ENCODE data around the gene TFAP2D.

The TFAP2D gene

GRCh38 chr6:50713226-50713625 is at the start of gene TFAP2D:
Gene TFAP2D, plus strand, starts transcription at chr6:50713526. Its CDS starts 530 bp downstream, at chr6:50714056.
- H2AFZ ChIP-seq (ENCODE audit: low read length), result no peak within 1 kb of the TSS
- H3K9me3 ChIP-seq (ENCODE audit: low read length), result no peaks in the 10 kb centered on the region
- no peak for TF ChIP-seq EZH2 (IDR thresholded peaks at IDR 0.05; ENCODE audit: borderline replicate concordance, low read length)
- TF ChIP-seq, protein P1, sequence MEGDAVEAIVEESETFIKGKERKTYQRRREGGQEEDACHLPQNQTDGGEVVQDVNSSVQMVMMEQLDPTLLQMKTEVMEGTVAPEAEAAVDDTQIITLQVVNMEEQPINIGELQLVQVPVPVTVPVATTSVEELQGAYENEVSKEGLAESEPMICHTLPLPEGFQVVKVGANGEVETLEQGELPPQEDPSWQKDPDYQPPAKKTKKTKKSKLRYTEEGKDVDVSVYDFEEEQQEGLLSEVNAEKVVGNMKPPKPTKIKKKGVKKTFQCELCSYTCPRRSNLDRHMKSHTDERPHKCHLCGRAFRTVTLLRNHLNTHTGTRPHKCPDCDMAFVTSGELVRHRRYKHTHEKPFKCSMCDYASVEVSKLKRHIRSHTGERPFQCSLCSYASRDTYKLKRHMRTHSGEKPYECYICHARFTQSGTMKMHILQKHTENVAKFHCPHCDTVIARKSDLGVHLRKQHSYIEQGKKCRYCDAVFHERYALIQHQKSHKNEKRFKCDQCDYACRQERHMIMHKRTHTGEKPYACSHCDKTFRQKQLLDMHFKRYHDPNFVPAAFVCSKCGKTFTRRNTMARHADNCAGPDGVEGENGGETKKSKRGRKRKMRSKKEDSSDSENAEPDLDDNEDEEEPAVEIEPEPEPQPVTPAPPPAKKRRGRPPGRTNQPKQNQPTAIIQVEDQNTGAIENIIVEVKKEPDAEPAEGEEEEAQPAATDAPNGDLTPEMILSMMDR (IDR thresholded peaks at IDR 0.05; ENCODE audit: low read length), result no peak
- no peak within 1 kb of the TSS for H3K4me3 ChIP-seq (ENCODE audit: low read depth, low read length, poor library complexity, severe bottlenecking)
- H3K4me1 ChIP-seq (ENCODE audit: insufficient read depth, low read length, severe bottlenecking), result no peaks in the 10 kb centered on the region
- no peaks in the 10 kb centered on the region for H4K20me1 ChIP-seq (ENCODE audit: insufficient read depth, low read length)
- no peaks in the 10 kb centered on the region for H3F3A ChIP-seq (ENCODE audit: insufficient read depth, low read length)
- H3K27ac ChIP-seq (ENCODE audit: low read depth, low read length, poor library complexity, severe bottlenecking), result no peak within 1 kb of the TSS
- H3K36me3 ChIP-seq (ENCODE audit: insufficient read depth, low read length), result no peaks in the 10 kb centered on the region
- no peak within 1 kb of the TSS for H3K4me2 ChIP-seq (ENCODE audit: low read length)
- H3K9me2 ChIP-seq (ENCODE audit: low read depth, low read length), result no peaks in the 10 kb centered on the region
- H3K79me2 ChIP-seq (ENCODE audit: insufficient read depth, low read length), result no peaks in the 10 kb centered on the region
- H3K9ac ChIP-seq (ENCODE audit: low read length), result no peak within 1 kb of the TSS
- H3K27me3 ChIP-seq (ENCODE audit: insufficient read depth, low read length), result no peaks in the 10 kb centered on the region

GRCh38 chr6:50663806-50664205 is 49.5 kb upstream of the TFAP2D start:
- H4K20me1 ChIP-seq (ENCODE audit: insufficient read depth, low read length), result no peaks in the 10 kb centered on the region
- no peaks in the 10 kb centered on the region for H3K9me2 ChIP-seq (ENCODE audit: low read depth, low read length)
- TF ChIP-seq, protein P1 (IDR thresholded peaks at IDR 0.05; ENCODE audit: low read length), result no peak
- TF ChIP-seq EZH2 (IDR thresholded peaks at IDR 0.05; ENCODE audit: borderline replicate concordance, low read length), result no peak
- no peaks in the 10 kb centered on the region for H3K9me3 ChIP-seq (ENCODE audit: low read length)
- no peak overlapping the region for H3K9ac ChIP-seq (ENCODE audit: low read length)
- H3K4me2 ChIP-seq (ENCODE audit: low read length), result no peak overlapping the region
- H3F3A ChIP-seq (ENCODE audit: insufficient read depth, low read length), result no peaks in the 10 kb centered on the region
- H3K27me3 ChIP-seq (ENCODE audit: insufficient read depth, low read length), result no peaks in the 10 kb centered on the region
- H3K79me2 ChIP-seq (ENCODE audit: insufficient read depth, low read length), result no peaks in the 10 kb centered on the region
- no peak overlapping the region for H3K27ac ChIP-seq (ENCODE audit: low read depth, low read length, poor library complexity, severe bottlenecking)
- no peaks in the 10 kb centered on the region for H3K36me3 ChIP-seq (ENCODE audit: insufficient read depth, low read length)
- H3K4me3 ChIP-seq (ENCODE audit: low read depth, low read length, poor library complexity, severe bottlenecking), result no peak overlapping the region
- no peak overlapping the region for H2AFZ ChIP-seq (ENCODE audit: low read length)
- no peaks in the 10 kb centered on the region for H3K4me1 ChIP-seq (ENCODE audit: insufficient read depth, low read length, severe bottlenecking)

- TF ChIP-seq, protein P1 (IDR thresholded peaks at IDR 0.05; ENCODE audit: low read length), result no peak
- TF ChIP-seq EZH2 (IDR thresholded peaks at IDR 0.05; ENCODE audit: borderline replicate concordance, low read length), result no peak
- H4K20me1 ChIP-seq (ENCODE audit: insufficient read depth, low read length), result no peaks in the 10 kb centered on the region
- H3K4me3 ChIP-seq (ENCODE audit: low read depth, low read length, poor library complexity, severe bottlenecking), result no peak overlapping the region
- H3K36me3 ChIP-seq (ENCODE audit: insufficient read depth, low read length), result no peaks in the 10 kb centered on the region
- no peak overlapping the region for H3K4me2 ChIP-seq (ENCODE audit: low read length)
- no peak overlapping the region for H3K9ac ChIP-seq (ENCODE audit: low read length)
- H3K27me3 ChIP-seq (ENCODE audit: insufficient read depth, low read length), result no peaks in the 10 kb centered on the region
- H3K9me3 ChIP-seq (ENCODE audit: low read length), result no peaks in the 10 kb centered on the region
- H2AFZ ChIP-seq (ENCODE audit: low read length), result no peak overlapping the region
- H3K9me2 ChIP-seq (ENCODE audit: low read depth, low read length), result no peaks in the 10 kb centered on the region
- H3K27ac ChIP-seq (ENCODE audit: low read depth, low read length, poor library complexity, severe bottlenecking), result no peak overlapping the region
- H3F3A ChIP-seq (ENCODE audit: insufficient read depth, low read length), result no peaks in the 10 kb centered on the region
- no peaks in the 10 kb centered on the region for H3K4me1 ChIP-seq (ENCODE audit: insufficient read depth, low read length, severe bottlenecking)
- no peaks in the 10 kb centered on the region for H3K79me2 ChIP-seq (ENCODE audit: insufficient read depth, low read length)
Measured at GRCh38 chr6:50666089-50666488, 47.2 kb upstream of the TFAP2D start.

All from OCI-LY1 (cell line).